Uterus (tissue), 2 donors: ENCODE measurements around the gene PSD4.

ENCODE experiments used
- CTCF ChIP-seq, 4 experiments: fragments of 200-600 bp in 2 of 4; fragments of 450-650 bp in 2 of 4; sonication (generic) in 2 of 4; IDR thresholded peaks; one replicate each; pipeline ENCODE4 v1.5.1; 2016 to 2019; ENCODE audit warnings: antibody characterized with exemption in 4 of 4, mild to moderate bottlenecking in 2 of 4, moderate library complexity in 1 of 4
- POLR2A ChIP-seq, 2 donors: fragments of 450-650 bp; IDR thresholded peaks; one replicate each; pipeline ENCODE4 v1.6.1; 2016; ENCODE audit warnings: antibody characterized with exemption in 2 of 2, mild to moderate bottlenecking in 1 of 2, moderate library complexity in 1 of 2

GRCh38 chr2:113178891-113179290 lies 5.1 kb downstream of the PSD4 start:
- TF ChIP-seq CTCF (IDR thresholded peaks at IDR 0.05) (no peak), POLR2A (IDR thresholded peaks at IDR 0.05) (no peak)
